ENCODE measurements around the gene LRGUK.

Gene LRGUK

GRCh38 chr7:134300988-134301387, 173.8 kb downstream of the LRGUK start:
- DNase-seq (ENCODE audit: low read depth), result no peak

- DNase-seq (ENCODE audit: low read depth), result no peak
Observed at GRCh38 chr7:134301592-134301991, 174.5 kb downstream of the LRGUK start.

DNA sequence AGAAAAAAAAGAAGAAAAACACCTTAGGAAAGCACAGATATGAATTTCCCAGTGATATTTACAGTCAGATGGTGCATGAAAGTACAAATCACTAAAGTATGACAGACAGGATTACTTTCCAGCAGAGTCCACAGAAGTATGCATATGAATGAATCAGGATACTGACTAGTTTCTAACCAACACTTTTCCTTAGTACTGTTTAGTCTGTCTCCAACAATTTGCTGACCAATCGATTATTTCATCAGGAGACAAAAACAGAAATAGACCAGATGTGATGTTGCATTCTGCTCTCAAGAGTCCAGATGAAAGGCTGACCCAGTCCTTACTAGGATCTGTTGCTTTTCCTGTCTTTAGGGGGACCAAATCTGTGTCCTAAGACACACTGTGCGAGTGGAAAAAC, 175.0 kb downstream of the LRGUK start:
- DNase-seq (ENCODE audit: low read depth), result no peak

GRCh38 chr7:134307320-134307719, 180.2 kb downstream of the LRGUK start:
- DNase-seq (ENCODE audit: low read depth), result no peak

- DNase-seq (ENCODE audit: low read depth), result no peak
Observed at GRCh38 chr7:134308548-134308947, 181.4 kb downstream of the LRGUK start.

- no peak for DNase-seq (ENCODE audit: low read depth)
Observed at GRCh38 chr7:134311807-134312206, 184.7 kb downstream of the LRGUK start.

DNA sequence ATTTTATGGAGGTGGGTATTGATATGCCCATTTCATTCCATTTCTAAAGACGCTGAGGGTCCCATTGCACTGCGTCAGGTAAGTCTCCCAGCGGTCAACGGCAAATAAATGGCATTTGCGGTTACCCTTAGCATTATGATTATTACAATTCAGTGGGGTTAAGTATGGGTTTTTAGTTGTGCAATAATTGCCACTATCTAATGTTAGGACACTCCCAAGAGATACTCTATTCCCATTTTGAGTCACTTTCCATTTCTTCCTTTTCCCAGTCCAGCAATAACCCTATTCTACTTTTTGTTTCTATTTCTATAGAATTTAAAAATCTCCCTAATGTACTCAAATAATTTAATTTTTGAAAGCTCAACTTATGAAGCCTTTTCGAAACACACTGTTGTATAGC, 185.6 kb downstream of the LRGUK start:
- no peak for DNase-seq (ENCODE audit: low read depth)

GRCh38 chr7:134313543-134313942, 186.4 kb downstream of the LRGUK start:
- DNase-seq (ENCODE audit: low read depth), result no peak
